HCT116 (cell line): ENCODE results near the gene GPR26. TPM values are rescaled to one million over a fixed set of nuclear protein-coding genes. Genes with fewer than 3 reads are reported as not detected.

Source experiments
- ATAC-seq: fragments of 200-7000 bp; cut with Tn5 transposase; 2 replicates; pipeline ENCODE4 v1.9.1; 2020; ENCODE audit warnings: mild to moderate bottlenecking, moderate library complexity
- BruUV-seq: library from RNA; stranded (reverse); fragments of 400-500 nt; replicated peaks from 2 replicates; lab custom pipeline; 2021; lab: Mats Ljungman, UMichigan
- CTCF ChIA-PET: fragments of 300-600 bp; sonication (Branson Sonifier 250); formaldehyde crosslinking; loops from one replicate; lab custom pipeline; 2021; ENCODE audit warnings: antibody characterized with exemption; lab: Charles Lee
- POLR2A ChIA-PET: fragments of 300-600, 350-600 bp; sonication (Branson Sonifier 250); formaldehyde crosslinking; loops from one replicate; lab custom pipeline; 2021; ENCODE audit warnings: antibody characterized with exemption; lab: Charles Lee
- RAD21 ChIA-PET, 2 experiments: fragments of 300-600 bp; sonication (Branson Sonifier 250); formaldehyde crosslinking; loops; one replicate each; lab custom pipeline; 2023; ENCODE audit warnings: low total read pairs in 2 of 2; ENCODE audit not compliant: uncharacterized antibody in 2 of 2, unreplicated experiment in 2 of 2, low non-redundant PET in 1 of 2; lab: Charles Lee
- DNase-seq: peaks from one replicate; pipeline ENCODE4 v3.0.0-alpha.2; 2010; ENCODE audit warnings: low read depth, low spot score
- H2AFZ ChIP-seq: fragments of 200-600 bp; shearing (Covaris generic), sonication (generic); 2 replicates; pipeline ENCODE4 v1.6.1; 2017; ENCODE audit warnings: low read depth, mixed run types, mixed read lengths, antibody characterized with exemption, low read length; ENCODE audit not compliant: poor library complexity, severe bottlenecking
- H3K27ac ChIP-seq: 2 replicates; pipeline ENCODE4 v1.5.1; 2012; ENCODE audit warnings: low read depth, low read length
- H3K27me3 ChIP-seq: fragments of 200-600 bp; sonication (generic); 2 replicates; pipeline ENCODE4 v1.6.1; 2016; ENCODE audit warnings: mixed run types, low read length, mixed read lengths; ENCODE audit not compliant: insufficient read depth
- H3K36me3 ChIP-seq, 2 experiments: fragments of 200-500 bp in 1 of 2; fragments of 200-600 bp in 1 of 2; sonication (Bioruptor generic) in 1 of 2; sonication (generic) in 1 of 2; 2 replicates each; pipeline versions ENCODE4 v1.5.1 to v1.6.1; 2014 to 2016; ENCODE audit warnings: low read length in 2 of 2, inconsistent platforms in 1 of 2, mixed read lengths in 1 of 2, mixed run types in 1 of 2; ENCODE audit not compliant: insufficient read depth in 2 of 2, control insufficient read depth in 1 of 2
- H3K4me1 ChIP-seq, 2 experiments: fragments of 200-600 bp in 1 of 2; sonication (generic) in 1 of 2; 2 replicates each; pipeline versions ENCODE4 v1.5.1 to v1.6.1; 2012 to 2017; ENCODE audit warnings: low read length in 2 of 2, inconsistent platforms in 1 of 2, mild to moderate bottlenecking in 1 of 2, mixed read lengths in 1 of 2, mixed run types in 1 of 2, moderate library complexity in 1 of 2; ENCODE audit not compliant: insufficient read depth in 2 of 2, control insufficient read depth in 1 of 2
- H3K4me2 ChIP-seq: fragments of 200-600 bp; sonication (generic); 2 replicates; pipeline ENCODE4 v1.6.1; 2017; ENCODE audit warnings: mixed run types, low read length, mixed read lengths
- H3K4me3 ChIP-seq, 2 experiments: fragments of 200-600 bp in 1 of 2; sonication (generic) in 1 of 2; replicated peaks in 1 of 2; 2 replicates each; pipeline ENCODE4 v1.5.1; 2011 to 2016; ENCODE audit warnings: low read length in 2 of 2, control low read depth in 1 of 2, low read depth in 1 of 2, mild to moderate bottlenecking in 1 of 2, mixed read lengths in 1 of 2, mixed run types in 1 of 2
- H3K79me2 ChIP-seq: fragments of 200-600 bp; sonication (generic); 2 replicates; pipeline ENCODE4 v1.6.1; 2017; ENCODE audit warnings: mild to moderate bottlenecking, mixed run types, low read length, moderate library complexity, mixed read lengths; ENCODE audit not compliant: insufficient read depth
- H3K9ac ChIP-seq: fragments of 200-600 bp; sonication (generic); 2 replicates; pipeline ENCODE4 v1.6.1; 2016; ENCODE audit warnings: low read length, mixed read lengths
- H3K9me2 ChIP-seq: fragments of 200-600 bp; sonication (generic), shearing (Covaris generic); 2 replicates; pipeline ENCODE4 v1.6.1; 2017; ENCODE audit warnings: mixed run types, mild to moderate bottlenecking, moderate library complexity; ENCODE audit not compliant: insufficient read depth
- H3K9me3 ChIP-seq, 2 experiments: fragments of 200-500 bp in 1 of 2; fragments of 200-600 bp in 1 of 2; sonication (Bioruptor generic) in 1 of 2; sonication (generic) in 1 of 2; 2 replicates each; pipeline ENCODE4 v1.6.1; 2014 to 2017; ENCODE audit warnings: low read length in 2 of 2, mixed read lengths in 2 of 2, inconsistent platforms in 1 of 2, low read depth in 1 of 2, mild to moderate bottlenecking in 1 of 2, mixed run types in 1 of 2, moderate library complexity in 1 of 2; ENCODE audit not compliant: control insufficient read depth in 1 of 2, insufficient read depth in 1 of 2
- H4K20me1 ChIP-seq: fragments of 200-600 bp; sonication (generic), shearing (Covaris generic); 2 replicates; pipeline ENCODE4 v1.6.1; 2017; ENCODE audit warnings: mixed run types, mild to moderate bottlenecking, moderate library complexity; ENCODE audit not compliant: insufficient read depth
- ATF3 ChIP-seq: IDR thresholded peaks from 2 replicates; pipeline ENCODE4 v1.6.1; 2012
- CBX3 ChIP-seq: IDR thresholded peaks from 2 replicates; pipeline ENCODE4 v1.6.1; 2012; ENCODE audit warnings: low read depth
- CEBPB ChIP-seq: IDR thresholded peaks from 2 replicates; pipeline ENCODE4 v1.6.1; 2012; ENCODE audit warnings: low read depth
- CTCF ChIP-seq, 3 experiments: fragments of 200-600 bp in 1 of 3; sonication (generic) in 1 of 3; IDR thresholded peaks in 2 of 3; conservative IDR thresholded peaks in 1 of 3; 2 replicates each; pipeline ENCODE4 v1.5.1; 2012 to 2017; ENCODE audit warnings: low read depth in 2 of 3, low read length in 2 of 3, antibody characterized with exemption in 1 of 3, borderline replicate concordance in 1 of 3, control low read depth in 1 of 3, mild to moderate bottlenecking in 1 of 3, mixed read lengths in 1 of 3, mixed run types in 1 of 3, moderate library complexity in 1 of 3; ENCODE audit not compliant: insufficient read depth in 1 of 3
- EGR1 ChIP-seq: IDR thresholded peaks from 2 replicates; pipeline ENCODE4 v1.6.1; 2012; ENCODE audit warnings: low read depth
- ELF1 ChIP-seq: IDR thresholded peaks from 2 replicates; pipeline ENCODE4 v1.6.1; 2012; ENCODE audit warnings: low read depth, borderline replicate concordance
- EZH2 ChIP-seq: fragments of 200-600 bp; sonication (generic); IDR thresholded peaks from 2 replicates; pipeline ENCODE4 v1.6.1; 2017; ENCODE audit warnings: antibody characterized with exemption, mixed run types
- EZH2phosphoT487 ChIP-seq: fragments of 200-600 bp; IDR thresholded peaks from 2 replicates; pipeline ENCODE4 v1.6.1; 2018; ENCODE audit warnings: antibody characterized with exemption, borderline replicate concordance
- JUND ChIP-seq: IDR thresholded peaks from 2 replicates; pipeline ENCODE4 v1.6.1; 2012
- MAX ChIP-seq: IDR thresholded peaks from 2 replicates; pipeline ENCODE4 v1.6.1; 2012
- POLR2AphosphoS5 ChIP-seq: IDR thresholded peaks from 2 replicates; pipeline ENCODE4 v1.6.1; 2011; ENCODE audit warnings: mild to moderate bottlenecking, low read depth, low read length, moderate library complexity
- REST ChIP-seq: IDR thresholded peaks from 2 replicates; pipeline ENCODE4 v1.6.1; 2012; ENCODE audit warnings: low read depth
- SIN3A ChIP-seq: IDR thresholded peaks from 2 replicates; pipeline ENCODE4 v1.6.1; 2012; ENCODE audit warnings: low read depth
- SRF ChIP-seq: IDR thresholded peaks from 2 replicates; pipeline ENCODE4 v1.6.1; 2012; ENCODE audit warnings: low read depth
- YY1 ChIP-seq: IDR thresholded peaks from 2 replicates; pipeline ENCODE4 v1.6.1; 2011; ENCODE audit warnings: low read length, low read depth, moderate library complexity, mild to moderate bottlenecking; ENCODE audit not compliant: insufficient replicate concordance; ENCODE audit errors: extremely low read depth
- ZBTB33 ChIP-seq: IDR thresholded peaks from 2 replicates; pipeline ENCODE4 v1.6.1; 2011; ENCODE audit warnings: mild to moderate bottlenecking, low read length, moderate library complexity; ENCODE audit not compliant: insufficient replicate concordance; ENCODE audit errors: extremely low read depth
- ZFX ChIP-seq: fragments of 450-650 bp; IDR thresholded peaks from 2 replicates; pipeline ENCODE4 v1.6.1; 2017
- intact Hi-C: fragments of 100-400 bp; cut with micrococcal nuclease; formaldehyde crosslinking; loops from 2 replicates; pipeline ENCODE4 v1.10.0; 2022
- total RNA-seq: library from RNA; stranded (reverse); gene quantifications from one replicate; pipeline ENCODE4 v1.2.1, GENCODE V29; 2021; ENCODE audit not compliant: unreplicated experiment

The GPR26 gene
- total RNA-seq, 1 experiment from 2014 or later = not detected

GRCh38 chr10:123619067-123619855 is 46.9 kb upstream of the GPR26 start:
- no peak overlapping the region for H3K4me3 ChIP-seq
- no peak overlapping the region for H3K9ac ChIP-seq
- H3K27ac ChIP-seq = no peak overlapping the region
- RAD21 ChIA-PET = no interaction called here
- H3K9me2 ChIP-seq = no peaks in the 10 kb centered on the region
- BruUV-seq = no TSS peak
- H4K20me1 ChIP-seq = no peaks in the 10 kb centered on the region
- TF ChIP-seq SIN3A = no peak
- no peak for TF ChIP-seq ZBTB33
- TF ChIP-seq ATF3 = no peak
- no peak for TF ChIP-seq JUND
- TF ChIP-seq POLR2AphosphoS5 = no peak
- TF ChIP-seq EZH2phosphoT487 = no peak
- no peak for TF ChIP-seq REST
- TF ChIP-seq CTCF (IDR thresholded peaks at IDR 0.05 in 2 of 3, conservative IDR thresholded peaks at IDR 0.05 in 1 of 3; ENCODE audit: borderline replicate concordance in 1 of 3, insufficient read depth in 1 of 3, low read depth in 2 of 3, low read length in 2 of 3) = no peak
- TF ChIP-seq CBX3 = no peak
- TF ChIP-seq MAX = no peak
- TF ChIP-seq ZFX = no peak
- no peak for TF ChIP-seq EGR1
- TF ChIP-seq YY1 = no peak
- no peak for TF ChIP-seq CEBPB
- no peak; the same call in 1 of the 2 replicates for TF ChIP-seq EZH2
- no peak for TF ChIP-seq ELF1
- no peak for TF ChIP-seq SRF
- no peaks in the 10 kb centered on the region for H3K36me3 ChIP-seq
- no peaks in the 10 kb centered on the region for H3K79me2 ChIP-seq
- POLR2A ChIA-PET = no interaction called here
- DNase-seq (no peak), ATAC-seq (no peak)
- intact Hi-C loops = no loop called here
- no peak overlapping the region for H2AFZ ChIP-seq
- no peaks in the 10 kb centered on the region for H3K9me3 ChIP-seq
- H3K4me1 ChIP-seq = no peaks in the 10 kb centered on the region
- peaks cover 69% of the 10 kb centered on the region for H3K27me3 ChIP-seq
- H3K4me2 ChIP-seq = no peak overlapping the region
- CTCF ChIA-PET = no interaction called here
